CD4-positive, alpha-beta T cell treated with Interleukin-15 for 1 hour (primary cell): ENCODE measurements around the gene C1QTNF5.

Experiments
- DNase-seq: peaks from one replicate; pipeline ENCODE4 v3.0.0-alpha.2; 2020

Gene C1QTNF5

DNA sequence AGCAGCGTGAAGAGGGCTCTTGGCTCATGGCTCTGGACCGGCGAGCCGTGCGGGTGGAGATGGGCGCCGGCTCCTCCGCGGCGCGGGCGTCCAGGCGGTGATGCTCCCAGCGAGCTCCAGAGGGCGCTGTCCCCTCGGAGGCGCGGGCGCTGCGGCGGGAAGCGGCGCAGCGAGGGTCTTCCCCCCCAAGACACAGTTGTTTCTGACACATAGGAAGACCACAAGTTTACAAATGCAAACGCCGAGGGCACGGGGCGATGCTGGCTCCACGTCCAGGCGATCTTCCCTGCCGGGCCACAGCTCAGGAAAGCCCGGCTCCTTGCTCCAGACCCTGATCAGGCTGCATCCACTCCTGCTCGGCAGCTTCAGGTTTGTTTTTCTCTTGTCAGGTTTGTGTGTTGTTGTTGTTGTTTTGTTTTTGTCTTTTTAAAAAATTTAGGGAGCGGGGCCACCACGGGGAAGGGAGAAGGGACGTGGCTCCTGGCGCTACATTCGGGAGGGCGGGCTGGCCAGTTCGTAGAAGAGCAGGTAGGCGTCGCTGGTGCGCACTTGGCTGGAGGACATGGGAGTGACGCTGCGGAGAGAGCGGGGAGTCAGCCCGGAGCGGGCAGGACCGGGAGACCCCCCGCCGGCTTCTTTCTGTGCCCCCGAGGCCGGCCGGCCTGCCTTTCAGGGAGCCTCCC is 15.8 kb upstream of the C1QTNF5 start:
- peak; percentile 69 for DNase-seq

DNA sequence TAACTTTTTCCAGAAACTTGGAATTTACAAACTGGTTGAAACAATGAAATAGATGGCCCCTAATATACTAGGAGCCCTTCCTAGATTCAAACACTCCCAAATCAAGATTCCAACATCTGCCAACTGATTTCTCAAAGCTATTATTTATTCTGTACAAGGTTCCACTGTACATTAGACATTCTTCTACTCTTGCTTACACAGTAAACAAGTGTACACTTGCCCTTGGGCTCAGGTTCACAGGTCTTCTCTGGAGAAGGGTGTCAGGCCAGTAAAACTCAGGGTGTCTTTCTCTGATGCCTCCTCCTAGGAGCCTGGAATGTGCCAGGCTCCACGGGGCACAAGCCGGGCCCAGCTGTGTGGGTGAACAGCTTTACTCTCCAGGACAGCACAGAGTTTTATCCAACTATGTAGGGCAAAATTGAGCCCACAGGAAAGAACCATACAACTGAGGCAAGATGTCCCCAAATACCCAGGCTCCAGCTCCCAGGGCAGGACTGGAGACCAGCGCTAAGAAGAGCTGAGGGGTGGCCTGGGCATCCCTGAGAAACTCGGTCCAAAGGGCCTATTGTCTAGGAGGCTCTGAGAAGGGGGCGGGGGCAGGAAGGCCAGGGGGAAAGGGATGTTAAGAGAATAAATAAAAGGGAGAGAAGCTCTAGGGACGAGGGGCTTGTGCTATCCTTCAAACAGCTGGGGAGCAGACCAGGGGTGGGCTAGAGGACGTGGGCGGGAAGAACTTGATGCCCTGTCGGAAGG is 14.6 kb upstream of the C1QTNF5 start:
- DNase-seq = no peak

GRCh38 chr11:119352857-119353260 is 12.2 kb upstream of the C1QTNF5 start:
- no peak for DNase-seq

DNA sequence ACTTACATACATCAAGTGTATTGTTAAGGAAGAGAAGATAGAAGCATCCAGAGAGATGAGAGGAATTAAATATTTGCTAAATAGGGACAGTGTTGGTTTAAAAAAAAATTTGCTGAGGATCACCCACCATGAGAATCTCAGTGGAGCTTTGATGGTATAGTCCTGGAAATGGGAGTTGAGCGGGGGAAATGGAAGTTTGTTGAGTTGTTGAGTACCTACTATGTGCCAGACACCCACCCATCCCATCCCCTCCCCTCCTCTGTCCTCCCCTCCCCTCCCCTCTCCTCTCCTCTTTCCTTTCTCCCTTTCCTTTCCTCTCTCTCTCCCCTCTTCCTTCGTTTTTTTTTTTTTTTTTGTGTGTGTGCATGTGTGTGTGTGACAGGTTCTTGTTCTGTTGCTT is 10.5 kb upstream of the C1QTNF5 start:
- DNase-seq = no peak

DNA sequence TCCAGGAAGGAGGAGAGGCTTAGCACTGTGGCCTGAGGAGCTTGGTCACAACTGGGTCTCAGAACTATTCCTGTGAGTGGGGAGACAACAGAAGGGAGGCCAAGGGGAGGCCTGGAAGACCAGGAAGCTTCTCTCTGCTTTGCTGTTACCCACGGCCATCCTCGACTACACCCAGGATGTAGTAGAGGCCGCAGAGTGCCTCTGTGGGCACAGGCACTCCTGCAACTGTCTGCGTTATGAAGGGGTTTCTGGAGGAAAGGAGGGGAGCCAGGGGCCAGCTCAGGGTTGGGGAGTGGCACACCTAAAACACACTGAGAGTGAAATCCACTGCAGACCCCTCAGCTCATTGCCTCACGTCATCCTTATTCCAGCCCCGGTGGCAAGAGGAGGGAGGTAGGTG is 9.6 kb upstream of the C1QTNF5 start:
- DNase-seq = no peak

DNA sequence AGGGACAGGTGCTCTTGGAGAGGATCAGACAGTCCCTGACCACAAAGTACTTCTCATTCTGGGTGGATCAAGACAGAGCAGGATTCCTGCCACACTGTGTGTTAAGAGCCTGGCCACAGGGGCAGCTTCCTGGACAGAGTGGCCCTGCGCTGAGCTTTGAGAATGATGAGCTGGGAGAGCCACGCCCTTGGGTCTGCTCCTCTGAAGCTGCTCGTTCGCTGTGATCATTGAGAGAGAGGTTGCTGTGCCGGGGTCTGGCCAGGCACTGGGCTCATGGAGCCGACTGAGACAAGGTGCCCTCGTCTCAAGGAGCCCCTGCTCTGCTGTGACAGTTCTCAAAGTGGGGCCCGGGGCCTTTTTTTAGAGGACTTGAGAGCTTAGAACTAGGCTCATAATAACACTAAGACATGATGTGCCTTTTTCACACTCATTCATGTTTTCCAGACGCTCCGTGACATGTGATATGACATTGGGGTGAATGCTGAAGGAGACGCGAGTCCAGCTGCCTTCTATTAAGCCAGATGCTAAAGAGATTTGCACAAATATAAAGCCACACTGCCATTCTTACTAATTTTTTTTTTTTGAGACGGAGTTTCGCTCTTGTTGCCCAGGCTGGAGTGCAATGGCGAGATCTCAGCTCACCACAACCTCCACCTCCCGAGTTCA is 7.4 kb upstream of the C1QTNF5 start:
- no peak for DNase-seq

- no peak for DNase-seq
Measured at GRCh38 chr11:119347242-119347641, 6.6 kb upstream of the C1QTNF5 start.

DNA sequence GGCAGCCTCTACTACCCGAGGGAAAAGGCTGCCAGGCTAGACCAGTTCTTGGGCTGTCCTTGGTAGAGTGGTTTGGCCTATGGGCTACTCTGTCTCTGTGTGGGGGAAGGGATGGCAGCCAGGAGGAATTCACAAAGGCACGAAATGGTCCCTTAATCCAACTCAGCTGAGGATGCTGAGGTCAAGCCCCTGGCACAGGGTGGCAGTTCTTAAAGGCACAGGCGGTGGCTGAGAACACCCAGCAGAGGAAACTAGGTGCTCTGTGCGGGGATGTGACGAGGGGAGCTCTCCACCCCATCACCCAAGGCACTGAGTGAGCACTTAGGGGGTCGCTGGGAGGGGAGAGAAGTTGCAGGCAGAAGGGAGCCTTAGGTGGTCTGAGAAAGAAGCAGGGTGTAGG is 5.9 kb upstream of the C1QTNF5 start, which contains the start of gene MFRP:
TSS of gene MFRP (minus strand) at position 101 of the 400 bp plus-strand sequence. CDS start 192 bp downstream, outside the sequence.
- DNase-seq = no peak

GRCh38 chr11:119345685-119346084 is 5.0 kb upstream of the C1QTNF5 start:
- DNase-seq = no peak

DNA sequence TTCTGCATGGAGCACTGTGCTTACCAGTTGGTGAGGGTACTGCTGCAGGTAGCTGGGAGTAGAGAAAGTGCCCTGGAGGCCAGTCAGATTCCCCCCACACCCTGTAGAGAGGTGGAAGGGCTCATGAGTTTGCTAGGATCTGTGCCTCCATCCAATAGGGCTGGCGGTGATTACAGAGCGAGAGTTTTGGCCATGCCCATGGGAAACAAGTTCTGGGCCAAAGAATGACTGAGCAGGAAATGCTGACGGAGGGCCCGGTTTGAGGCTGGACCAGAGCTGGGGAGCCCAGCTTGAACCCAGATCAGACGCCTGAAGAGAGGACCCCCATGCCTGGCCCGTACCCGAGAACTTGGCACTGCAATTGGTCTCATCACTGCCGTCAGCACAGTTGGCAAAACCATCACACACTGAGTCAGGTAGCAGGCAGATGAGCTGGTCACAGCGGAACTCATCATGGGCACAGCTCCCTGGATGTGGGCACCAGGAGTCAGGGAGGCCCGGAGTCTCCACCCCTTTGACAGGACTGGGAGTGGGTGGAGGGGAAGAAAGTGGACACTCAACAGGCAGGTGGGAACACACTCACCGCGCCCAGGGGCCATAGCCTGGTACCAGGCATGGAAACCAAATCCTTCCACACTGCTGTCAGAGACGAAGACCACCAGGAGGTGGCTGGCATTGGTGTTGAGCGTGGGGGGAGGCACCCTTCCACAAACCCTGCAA is 3.8 kb upstream of the C1QTNF5 start:
- DNase-seq = no peak

GRCh38 chr11:119343726-119344125 is 3.0 kb upstream of the C1QTNF5 start:
- DNase-seq = no peak

GRCh38 chr11:119342362-119343130 is 1.9 kb upstream of the C1QTNF5 start:
- no peak for DNase-seq

GRCh38 chr11:119342023-119342300 is 1.3 kb upstream of the C1QTNF5 start:
- DNase-seq = no peak

GRCh38 chr11:119341222-119342022 is 739 bp upstream of the C1QTNF5 start:
- DNase-seq = no peak

DNA sequence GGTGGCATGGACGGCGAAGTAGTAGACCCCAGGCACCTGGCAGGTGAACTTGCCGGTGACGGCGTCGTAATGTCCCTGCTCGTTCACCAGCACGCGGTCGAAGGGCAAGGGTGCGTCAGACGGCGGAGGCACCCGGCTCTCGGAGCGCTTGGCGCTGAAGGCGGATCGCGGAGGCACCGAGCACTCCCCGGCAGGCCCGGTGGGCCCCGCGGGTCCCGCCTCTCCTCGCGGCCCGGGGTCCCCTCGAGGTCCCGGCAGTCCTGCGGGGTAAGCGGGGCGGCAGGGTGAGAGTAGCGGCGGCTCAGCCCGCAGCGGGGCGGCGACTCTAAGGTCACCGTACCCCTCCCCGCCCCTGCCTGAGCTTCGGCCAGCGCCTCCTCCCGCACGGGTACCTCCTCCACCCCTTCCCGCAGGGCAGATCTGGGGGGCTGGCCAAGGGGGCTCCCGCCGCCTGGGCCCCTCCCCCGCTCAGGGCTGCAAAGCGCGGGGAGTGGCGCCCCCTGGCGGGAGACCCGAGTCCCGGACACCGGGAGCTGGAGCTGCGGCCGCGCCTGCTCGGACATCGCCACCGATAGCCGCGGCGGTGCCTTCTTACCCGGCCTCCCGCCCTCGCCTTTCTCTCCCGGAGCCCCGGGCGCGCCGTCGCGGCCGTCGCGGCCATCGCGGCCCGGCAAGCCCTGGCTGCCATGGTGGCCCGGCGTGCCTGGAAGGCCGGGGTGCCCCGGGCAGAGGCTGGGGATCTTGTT is 921 bp downstream of the C1QTNF5 start:
- no peak for DNase-seq

- no peak for DNase-seq
Measured at GRCh38 chr11:119338965-119339588, 1.6 kb downstream of the C1QTNF5 start.

DNA sequence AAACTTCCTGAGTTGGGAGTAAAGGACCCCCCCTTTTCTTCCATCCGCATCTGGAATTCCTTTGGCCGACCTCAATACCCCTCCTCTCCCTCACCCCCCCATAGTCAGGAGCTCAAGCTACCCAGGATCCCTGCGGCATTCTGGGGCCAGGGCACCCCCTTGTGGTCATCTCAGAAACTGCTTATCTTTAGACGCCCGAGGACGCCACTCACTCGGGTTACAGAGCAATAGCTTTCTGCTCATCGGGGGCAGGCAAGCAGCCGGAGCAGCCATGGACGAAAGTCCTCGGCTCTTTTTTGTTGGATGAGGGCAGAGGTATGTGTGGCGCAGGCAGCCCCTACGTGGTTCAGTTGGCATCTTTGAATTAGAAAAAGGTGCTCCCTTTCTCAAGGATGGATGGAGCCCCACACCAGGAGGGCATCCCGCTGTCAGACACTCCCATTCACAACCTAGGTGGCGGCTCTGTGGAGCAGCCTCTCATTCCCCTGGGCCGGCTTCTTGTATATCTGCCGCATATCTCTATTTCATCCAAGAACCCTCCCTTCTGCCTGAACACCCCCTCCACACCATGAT is 2.3 kb downstream of the C1QTNF5 start:
- peak; percentile 57 for DNase-seq

- no peak for DNase-seq
Measured at GRCh38 chr11:119337581-119338317, 2.9 kb downstream of the C1QTNF5 start.

- DNase-seq = no peak
Measured at GRCh38 chr11:119336744-119337469, 3.8 kb downstream of the C1QTNF5 start.
